Brain pericyte (primary cell): Measurements from ENCODE around the gene DDOST.

ENCODE experiments used
- DNase-seq: peaks from one replicate; pipeline ENCODE4 v3.0.0-alpha.2; 2012; ENCODE audit warnings: low read depth, low spot score

Gene DDOST

DNA sequence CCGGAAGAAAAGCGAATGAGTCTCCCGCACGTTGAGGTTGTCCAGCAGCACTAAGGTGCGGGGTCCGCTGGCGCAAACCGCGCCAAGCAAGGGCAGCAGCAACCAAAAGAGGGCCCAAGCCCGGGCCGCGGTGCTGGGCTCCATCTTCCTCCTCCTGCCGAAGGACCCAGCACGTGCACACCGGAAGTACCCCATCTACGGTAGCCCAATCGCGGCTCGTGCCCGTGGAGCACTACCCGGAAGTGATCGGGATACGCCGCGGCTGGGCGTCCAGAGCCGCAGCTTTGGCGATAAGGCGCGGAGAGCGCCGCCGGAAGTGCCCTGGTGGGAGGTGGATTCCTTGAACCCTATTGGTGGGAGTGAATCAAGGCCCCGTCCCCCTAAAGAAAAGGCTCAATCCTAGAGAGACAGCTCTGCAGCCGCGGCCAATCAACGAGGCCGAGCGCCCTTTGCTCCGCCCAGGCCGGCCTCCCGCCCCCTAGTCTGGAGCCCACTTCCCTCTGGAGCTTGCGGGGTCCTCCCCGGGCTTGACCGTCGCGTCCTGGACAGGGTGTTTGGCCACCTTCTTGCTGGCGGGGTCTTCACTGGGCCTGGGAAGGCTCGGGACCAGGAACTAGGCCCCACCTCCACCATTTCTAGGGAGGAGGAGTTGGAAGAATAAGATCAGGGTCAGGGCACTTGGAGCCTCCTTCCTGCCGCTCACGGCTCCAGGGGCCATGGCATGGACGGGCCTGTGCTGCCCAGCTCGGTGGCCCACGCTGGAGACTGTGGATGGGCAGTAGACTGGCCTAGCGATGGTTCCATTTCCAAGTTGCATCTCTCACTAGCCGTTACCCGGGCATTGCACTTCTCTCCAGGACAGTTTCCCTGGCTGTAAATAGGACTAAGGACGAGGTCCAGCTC, at the start of gene DDOST:
DDOST (minus strand) TSS at position 163 of the 903 bp plus-strand sequence; CDS start at position 144, 19 bp downstream.
- peak; percentile 90 for DNase-seq

DNA sequence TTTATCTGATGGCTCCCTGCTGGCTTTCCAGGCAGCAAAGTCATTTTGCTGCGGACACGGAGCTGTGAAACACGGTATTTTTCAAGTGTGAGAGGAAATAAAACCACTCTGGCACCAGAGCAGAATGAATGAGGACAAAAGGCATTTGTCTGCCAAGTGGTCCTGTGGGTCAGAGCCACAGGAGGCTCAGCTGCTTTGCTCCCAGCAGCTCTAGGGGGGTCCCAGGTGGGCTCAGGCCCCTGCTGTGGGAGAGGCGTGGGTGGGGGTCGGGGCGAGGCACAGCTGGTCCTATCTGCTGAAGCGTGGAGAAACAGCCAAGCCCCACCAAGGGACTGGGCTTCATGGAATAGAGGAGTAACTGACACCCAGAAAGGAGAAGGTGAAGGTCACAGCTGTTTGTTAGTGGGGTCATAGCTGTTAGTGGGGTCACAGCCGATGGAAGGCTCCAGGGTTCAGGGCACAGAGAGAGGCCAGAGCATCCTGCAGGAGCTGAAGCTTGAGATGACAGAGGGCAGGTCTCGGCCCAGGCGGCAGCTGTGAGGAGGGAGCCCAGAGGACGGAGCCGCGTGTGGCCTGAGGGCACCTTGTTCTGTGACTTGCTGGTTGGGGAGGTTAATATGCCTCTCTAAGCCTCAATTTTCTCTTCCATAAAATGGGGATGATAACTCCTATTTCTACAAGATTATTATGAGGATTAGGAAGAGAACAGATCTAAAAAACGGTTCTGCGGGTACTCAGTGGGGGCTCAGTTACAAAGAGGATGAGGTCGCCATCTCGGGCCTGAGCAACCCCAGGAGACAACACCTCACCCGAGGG, 49.5 kb upstream of the DDOST start:
- DNase-seq = no peak

DNA sequence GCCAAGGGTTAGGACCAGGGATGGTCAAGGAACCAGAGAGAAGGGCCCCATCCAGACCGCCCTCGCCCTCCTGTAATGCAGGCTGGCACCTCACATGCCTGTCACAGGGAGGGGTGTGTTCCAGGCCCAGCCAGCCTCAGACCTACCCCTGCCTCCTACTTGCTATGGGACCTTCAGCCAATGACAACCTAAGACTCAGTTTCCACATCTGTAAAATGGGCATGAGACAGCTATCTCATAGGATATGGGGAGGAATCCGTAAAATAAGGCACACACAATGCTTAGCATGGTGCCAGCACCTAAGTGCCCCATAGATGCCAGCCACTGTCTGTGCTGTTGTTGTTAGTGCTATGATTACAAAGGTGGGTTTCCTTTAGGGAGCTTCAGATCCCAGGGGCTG, 48.7 kb upstream of the DDOST start:
- DNase-seq = no peak

DNA sequence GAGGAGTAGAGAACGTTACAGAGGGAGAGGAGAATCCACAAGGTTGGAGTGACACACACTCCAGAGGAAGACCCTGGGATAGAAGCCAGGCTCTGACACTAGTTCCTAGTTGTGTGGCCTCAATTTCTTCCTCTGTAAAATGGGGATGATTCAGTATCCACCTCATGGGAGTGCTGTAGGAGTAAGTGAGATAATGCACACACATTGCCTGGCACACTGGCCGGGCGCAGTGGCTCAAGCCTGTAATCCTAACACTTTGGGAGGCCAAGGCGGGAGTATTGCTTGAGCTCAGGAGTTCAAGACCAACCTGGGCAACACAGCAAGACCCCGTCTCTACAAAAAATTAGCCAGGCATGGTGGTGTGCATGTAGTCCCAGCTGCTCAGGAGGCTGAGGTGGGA, 47.7 kb upstream of the DDOST start:
- DNase-seq = no peak

DNA sequence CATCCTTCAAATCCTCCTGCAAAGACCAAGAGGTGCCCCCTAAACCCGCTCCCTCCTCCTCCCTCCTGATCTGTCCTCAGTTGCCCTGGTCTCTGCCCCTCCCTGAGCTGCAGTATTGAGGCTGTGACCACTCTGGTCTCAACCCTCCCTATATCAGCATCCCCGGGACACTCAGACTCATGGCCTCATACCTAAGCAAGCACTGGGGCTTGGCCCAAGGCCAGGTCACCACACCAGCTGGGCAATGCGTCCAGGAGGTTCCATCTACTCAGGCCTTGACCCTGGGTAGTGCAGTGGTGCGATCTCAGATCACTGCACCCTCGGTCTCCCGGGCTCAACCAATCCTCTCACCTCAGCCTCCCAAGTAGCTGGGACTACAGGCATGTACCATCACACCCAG, 46.9 kb upstream of the DDOST start:
- DNase-seq = no peak

DNA sequence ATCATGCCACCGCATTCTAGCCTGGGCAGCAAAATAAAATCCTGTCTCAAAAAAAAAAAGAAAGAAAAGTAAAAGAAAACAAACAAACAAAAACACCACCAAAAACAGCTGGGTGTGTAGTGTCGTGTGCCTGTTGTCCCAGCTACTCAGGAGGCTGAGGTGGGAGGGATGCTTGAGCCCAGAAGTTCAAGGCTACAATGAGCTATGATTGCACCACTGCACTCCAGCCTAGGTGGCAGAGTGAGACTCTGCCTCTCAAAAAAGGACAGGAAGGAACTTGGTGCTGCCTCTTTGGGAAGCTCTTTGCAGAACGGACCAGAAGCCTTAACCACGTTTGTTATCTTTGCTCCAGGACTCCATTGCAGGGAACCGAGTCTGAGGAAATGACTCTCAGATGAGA, 45.7 kb upstream of the DDOST start:
- DNase-seq = no peak

DNA sequence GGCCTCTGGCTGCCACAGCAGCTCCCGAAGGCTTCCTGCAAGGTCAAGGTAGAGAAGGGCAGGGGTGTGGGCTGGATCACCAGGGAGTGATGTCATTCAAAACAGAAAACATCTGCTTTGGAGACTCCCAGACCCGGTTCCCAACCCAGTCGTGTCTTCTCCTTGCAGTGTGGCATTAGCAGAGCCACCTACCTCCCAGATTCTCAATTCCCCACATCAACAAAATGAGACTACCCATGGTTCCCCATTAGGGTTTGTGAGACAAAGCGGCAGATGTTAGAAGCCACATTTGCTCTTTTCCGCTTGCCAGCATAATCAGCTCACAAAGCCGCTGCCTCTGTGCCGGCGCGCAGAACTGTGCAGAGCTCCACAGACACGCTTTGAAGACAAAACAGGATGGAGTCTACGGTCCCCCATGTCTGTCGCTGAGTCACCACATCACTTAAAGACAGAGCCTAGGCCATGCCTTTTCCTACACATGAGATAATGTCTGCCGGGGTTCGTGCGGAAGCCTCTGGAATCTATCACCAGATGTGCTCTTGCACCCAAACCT, 44.1 kb upstream of the DDOST start:
- no peak for DNase-seq

DNA sequence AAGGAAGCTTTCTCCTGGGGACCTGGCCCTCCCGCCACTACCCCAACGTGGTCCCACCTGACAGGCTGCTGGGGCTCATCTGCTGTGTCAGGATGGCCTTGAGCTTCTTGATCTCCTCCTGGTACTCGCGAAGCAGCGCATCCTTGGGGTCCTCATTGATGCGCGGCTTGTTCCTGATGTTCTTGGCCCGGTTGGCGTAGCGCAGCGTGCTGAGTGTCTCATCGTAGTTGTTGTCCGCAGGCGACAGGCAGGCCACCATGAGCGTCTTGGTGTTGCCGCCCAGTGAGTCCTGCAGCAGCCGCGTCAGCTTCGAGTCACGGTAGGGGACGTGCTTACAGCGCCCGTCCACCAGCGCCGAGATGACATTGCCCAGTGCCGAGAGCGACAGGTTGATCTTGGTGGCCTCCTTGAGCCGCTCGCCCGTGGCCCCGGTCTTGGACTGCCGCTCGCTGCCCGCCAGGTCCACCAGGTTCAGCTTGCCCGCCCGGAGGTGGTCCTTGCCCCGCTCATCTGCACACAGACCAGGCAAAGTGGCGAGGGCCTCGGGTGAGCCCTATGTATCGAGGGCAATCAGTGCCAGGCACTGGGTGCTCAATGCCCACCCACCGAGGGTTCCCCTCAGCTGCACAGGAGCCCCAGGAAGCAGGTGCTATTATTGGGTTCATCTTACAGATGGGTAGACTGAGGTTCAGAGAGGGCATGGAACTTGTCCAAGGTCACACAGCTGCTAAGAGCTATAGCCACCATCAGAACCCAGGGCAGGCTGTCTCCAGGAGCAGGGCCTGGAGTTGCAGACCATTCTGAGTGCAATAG, 43.4 kb upstream of the DDOST start:
- no peak for DNase-seq

DNA sequence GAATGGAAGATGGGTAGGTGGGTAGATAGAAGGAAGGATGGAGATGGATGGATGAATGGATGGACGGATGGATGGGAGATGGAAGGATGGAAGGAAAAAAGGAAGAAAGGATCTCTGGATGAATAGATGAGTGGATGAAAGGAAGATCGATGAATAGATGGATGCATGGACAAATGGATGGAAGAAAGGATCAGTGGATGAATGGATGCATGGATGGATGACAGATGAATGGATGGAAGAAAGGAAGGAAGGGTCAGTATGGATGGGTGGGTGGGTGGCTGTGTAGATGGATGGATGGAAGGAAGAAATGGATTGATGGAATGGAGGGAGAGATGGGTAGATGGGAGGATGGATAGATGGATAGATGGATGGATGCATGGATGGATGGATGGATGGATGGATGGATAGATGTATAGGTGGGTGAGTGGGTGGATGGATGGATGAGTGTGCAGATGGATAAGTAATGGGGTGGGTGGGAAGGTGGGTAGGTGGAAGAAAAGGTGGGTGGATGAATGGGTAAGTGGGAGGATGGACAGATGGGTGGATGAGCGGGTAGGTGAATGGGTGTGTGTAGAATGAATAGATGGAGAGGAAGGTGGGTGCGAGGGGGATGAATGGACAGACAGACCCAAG, 42.1 kb upstream of the DDOST start:
- no peak for DNase-seq

DNA sequence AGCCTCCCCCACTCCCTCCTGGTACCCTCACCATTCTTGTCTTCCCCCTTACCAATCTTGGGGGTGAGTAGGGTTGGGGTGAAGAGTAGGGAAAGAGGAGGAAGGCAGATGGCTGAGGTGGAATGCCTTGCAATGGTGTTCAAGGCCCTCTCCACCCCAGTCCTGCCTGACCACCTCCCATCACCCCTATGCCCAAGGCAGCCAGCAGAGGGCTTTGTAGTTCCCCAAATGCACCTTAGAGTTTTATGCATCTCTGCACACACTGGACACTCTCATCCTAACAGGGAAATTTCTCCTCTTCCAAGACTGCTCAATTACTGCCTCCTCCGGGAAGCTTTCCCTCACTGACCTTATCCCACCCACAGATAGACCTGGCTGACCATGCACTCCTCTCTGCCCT, 41.2 kb upstream of the DDOST start:
- DNase-seq = no peak

DNA sequence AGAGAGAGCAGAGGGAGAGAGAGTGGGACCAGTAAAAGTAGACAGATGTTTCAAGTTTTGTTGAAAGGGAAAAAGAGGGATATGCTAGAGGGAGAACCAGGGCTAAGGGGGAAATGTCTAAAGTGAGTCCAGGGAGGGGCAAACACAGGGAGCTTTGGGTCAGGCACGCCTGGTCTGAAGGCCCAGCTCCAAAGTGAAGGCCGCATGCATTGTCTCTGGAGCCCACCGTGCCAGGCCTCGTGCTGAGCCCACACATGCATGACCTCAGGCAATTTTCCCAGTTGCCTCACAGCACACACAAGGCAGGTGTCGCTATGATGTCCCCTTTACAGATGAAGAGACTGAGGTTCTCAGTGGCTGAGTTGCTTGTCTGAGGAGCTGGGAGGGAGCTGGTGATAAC, 40.7 kb upstream of the DDOST start:
- DNase-seq = no peak

DNA sequence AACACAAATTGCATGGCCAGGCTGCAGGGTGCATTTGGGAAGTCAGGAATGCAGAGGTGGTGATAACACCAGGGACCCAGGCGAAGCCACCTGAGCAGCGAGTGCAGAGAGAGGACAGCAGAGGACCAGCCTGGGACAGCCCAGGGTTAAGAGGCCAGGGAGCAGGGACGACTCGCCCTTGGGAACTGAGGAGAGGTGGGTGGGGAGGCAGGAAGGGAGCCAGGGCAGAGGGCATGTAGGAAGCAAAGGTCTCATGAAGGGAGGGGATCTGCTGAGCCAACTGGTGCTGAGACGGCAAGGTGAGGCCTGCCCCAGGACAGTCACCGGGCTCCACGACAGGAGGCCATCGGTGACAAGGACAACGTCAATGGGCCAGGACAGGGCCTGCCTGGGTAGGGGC, 40.3 kb upstream of the DDOST start:
- no peak for DNase-seq

DNA sequence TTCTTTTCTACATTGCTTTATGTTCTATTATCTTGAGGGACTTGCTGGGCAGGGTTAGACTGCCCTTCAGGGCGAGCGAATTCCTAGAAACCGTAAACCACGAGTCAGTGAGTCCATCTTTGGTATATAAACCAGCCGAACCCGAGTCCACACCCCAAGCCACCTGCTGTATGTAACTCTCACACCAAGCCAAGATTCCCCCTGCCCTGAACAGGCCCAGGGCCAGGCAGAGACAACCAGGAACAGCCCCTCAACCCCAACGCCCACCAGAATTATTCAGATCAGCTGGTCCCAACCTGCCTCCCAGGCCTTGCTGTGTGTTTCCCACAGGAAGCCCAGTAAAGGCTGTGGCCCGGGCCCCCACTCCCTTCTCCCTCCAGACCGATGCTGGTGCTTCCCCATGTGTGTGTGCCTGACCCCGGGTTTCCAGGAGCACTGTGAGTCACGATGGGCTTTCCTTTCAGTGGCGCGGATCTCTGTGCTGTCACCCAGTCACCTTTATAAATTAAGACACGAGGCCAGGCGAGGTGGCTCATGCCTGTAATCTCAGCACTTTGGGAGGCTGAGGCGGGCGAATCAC, 39.6 kb upstream of the DDOST start:
- DNase-seq = no peak

DNA sequence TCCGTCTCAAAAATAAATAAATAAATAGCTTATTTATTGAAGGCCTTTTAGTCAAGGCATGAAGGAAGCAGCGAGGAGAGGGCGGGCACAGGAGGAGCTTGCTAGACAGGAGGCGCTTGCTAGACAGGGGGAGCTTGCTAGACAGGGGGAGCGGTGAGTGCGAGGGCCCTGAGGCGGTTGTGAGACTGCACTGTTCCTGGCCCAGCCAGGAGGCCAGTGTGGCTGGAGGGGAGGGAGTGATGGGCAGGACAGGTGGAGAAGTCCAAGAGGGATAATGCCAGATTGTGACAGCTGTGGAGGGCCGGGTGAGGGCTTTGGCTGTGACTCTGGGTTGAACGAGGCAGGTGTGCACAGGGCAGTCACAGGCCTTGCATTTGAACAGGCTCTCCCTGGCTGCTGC, 38.4 kb upstream of the DDOST start:
- DNase-seq = no peak

DNA sequence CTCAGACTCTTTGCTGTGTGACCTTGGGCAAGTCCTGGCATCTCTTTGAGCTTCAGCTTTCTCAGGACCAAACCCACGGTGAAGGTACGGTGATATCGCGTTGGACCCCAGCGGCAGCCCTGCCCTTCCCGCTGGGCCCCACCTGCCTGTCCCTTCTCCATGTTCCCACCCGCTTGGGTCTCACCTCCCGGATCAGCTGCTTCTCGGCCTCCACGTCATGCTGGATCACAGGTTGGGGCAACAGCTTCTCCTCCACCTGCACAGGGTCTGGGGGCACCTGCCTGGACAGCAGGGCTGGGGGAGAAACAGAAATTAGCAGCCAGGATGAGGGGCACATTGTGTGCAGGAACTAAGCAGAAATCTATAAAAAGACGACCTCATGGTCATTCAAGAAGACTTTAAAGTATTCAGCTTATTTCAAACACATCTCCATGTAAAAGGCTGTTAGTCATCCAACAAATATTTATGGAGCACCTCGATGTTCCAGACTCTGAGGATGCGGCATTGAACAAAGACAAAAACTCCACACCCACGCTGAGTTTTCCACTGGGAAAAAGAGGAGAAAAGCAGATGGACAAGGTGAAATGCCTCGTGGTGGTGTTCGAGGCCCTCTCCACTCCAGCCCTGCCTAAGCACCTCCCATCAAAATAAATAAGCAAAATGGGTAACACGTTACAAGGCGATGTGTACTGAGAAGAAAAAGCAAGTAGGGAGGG, 37.2 kb upstream of the DDOST start:
- DNase-seq = no peak

DNA sequence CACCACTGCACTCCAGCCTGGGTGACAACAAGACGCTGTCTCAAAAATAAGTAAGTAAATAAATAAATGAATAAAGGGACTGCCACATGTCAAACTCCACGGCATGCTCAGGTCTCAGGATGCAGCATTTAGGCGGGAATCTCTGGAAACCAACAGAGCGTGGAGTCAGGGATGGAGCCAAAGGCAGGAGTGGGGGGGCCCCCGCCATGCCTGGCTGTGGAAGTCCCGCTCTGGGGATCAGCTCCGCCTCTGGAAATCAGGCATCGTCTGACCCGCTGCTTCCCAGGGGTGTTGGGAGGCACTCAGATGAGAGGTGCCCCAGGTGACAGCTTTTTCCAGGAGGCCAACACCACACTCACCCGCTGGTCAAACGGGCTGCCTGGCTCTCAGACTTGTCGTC, 36.4 kb upstream of the DDOST start:
- DNase-seq = no peak

DNA sequence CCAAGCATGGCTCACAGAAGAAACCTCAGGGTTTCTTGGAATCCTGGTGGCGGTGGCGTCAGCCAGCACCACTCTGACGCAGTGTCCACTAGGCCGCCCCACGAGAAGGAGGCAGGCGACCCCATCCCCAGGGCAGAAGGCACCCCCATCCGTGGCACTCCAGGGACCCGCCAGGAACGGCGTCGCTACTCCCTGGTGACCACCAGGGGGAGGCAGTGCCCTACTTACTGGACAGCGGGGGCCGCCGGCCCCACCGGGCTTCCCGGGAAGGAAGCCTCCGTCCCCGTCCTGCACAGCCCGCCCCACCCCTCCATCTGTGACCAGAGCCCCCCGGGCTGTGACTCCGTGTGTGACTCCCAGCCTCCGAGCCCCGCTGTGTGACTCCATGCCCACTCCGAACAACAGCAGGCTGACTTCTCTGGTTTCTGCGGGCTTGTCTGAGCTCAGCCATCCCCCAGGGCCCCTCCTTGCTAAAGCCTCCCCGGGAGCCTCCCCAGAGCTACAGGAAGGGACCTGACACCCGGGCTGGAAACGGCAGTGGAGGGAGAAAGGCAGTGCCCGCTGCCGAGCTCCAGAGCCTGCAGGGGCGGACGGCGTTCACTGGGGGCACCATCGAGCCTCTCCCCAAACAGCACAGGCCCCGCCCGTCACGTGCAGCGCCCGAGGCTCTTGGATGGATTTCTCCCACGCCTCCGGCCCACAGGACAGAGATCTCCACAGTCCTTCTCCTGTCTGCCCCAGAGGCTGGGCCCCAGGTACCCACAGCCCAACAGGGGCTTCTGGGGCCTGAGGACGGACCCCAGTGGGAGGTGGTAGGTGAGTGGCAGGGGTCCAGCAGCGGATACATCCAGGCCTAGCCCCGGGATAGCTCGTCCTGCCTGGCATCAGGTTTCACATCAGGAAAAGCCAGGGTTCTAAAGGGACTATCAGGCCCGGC, 35.5 kb upstream of the DDOST start:
- DNase-seq = peak; percentile 77

DNA sequence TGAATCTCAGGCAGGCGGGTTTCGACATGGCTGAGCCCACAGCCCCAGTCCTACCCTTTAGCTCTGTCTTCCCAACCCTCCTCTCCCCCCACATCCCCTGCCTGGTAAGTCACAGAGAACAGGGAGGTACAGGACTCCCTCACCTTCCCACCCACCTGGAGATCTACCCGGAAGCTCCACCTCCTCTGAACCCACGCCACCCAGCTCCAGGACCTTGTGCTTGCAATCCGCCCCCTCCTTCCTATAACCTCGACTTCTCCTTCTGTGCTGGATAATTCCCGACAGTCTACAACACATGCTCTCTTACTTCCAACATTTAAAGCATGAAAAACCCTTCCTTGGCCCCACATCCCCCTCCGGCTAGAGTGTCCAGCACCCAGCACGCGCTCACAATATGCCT, 34.3 kb upstream of the DDOST start:
- DNase-seq = no peak

DNA sequence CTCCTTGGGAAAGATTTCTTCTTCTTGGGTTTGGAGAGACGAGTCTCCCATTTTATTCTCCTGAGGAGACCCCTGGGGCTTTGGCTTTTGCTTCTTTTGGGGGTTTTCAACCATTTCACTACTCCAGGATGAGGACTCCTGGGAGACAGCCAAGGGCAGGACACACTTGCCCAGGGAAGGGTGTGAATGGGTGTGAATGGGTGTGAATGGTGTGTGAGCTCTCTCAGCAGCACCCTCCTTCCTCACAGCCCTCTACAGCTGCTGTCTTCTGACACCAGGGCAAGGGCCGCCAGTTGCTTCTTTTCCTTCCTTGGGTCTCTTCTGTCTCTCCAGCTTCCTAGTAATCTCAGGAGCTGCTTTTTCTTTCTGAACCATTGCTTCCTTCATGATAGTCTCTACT, 32.5 kb upstream of the DDOST start:
- DNase-seq = no peak
